Astrocyte (in vitro differentiated cells and primary cell): Measurements from ENCODE around the gene PTPRU. TPM values are rescaled to one million over a fixed set of nuclear protein-coding genes. Genes with fewer than 3 reads are reported as not detected.
"Not testable (repeated sequence)": the region's sequence is repeated elsewhere in the genome, so short reads cannot be mapped to it uniquely, and the experiment has no call there.

Experiments used
- DNase-seq: peaks from one replicate; pipeline ENCODE4 v3.0.0-alpha.2; 2010; ENCODE audit warnings: low read depth
- FAIRE-seq: peaks from 2 replicates; lab custom pipeline; 2011; peaks lifted over from hg19 to GRCh38; lab: Jason Lieb, UNC
- H2AFZ ChIP-seq: 2 replicates; pipeline ENCODE4 v1.6.0; 2012; ENCODE audit warnings: low read depth, low read length, inconsistent platforms
- H3K27ac ChIP-seq: 2 replicates; pipeline ENCODE4 v1.5.1; 2011; ENCODE audit warnings: low read depth, low read length, inconsistent platforms
- H3K27me3 ChIP-seq: 2 replicates; pipeline ENCODE4 v1.6.0; 2011; ENCODE audit warnings: low read length, inconsistent platforms; ENCODE audit not compliant: insufficient read depth
- H3K36me3 ChIP-seq: 2 replicates; pipeline ENCODE4 v1.5.1; 2011; ENCODE audit warnings: low read length, inconsistent platforms; ENCODE audit not compliant: insufficient read depth
- H3K4me1 ChIP-seq: 2 replicates; pipeline ENCODE4 v1.5.1; 2011; ENCODE audit warnings: low read length, inconsistent platforms; ENCODE audit not compliant: insufficient read depth
- H3K4me2 ChIP-seq: 2 replicates; pipeline ENCODE4 v1.6.0; 2012; ENCODE audit warnings: low read length, inconsistent platforms
- H3K4me3 ChIP-seq: 2 replicates; pipeline ENCODE4 v1.5.1; 2011; ENCODE audit warnings: low read depth, mild to moderate bottlenecking, low read length, inconsistent platforms; ENCODE audit not compliant: insufficient read depth
- H3K79me2 ChIP-seq: 2 replicates; pipeline ENCODE4 v1.6.0; 2012; ENCODE audit warnings: mild to moderate bottlenecking, low read length, inconsistent platforms; ENCODE audit not compliant: insufficient read depth
- H3K9ac ChIP-seq: 2 replicates; pipeline ENCODE4 v1.6.0; 2012; ENCODE audit warnings: mild to moderate bottlenecking, low read length, inconsistent platforms
- H3K9me3 ChIP-seq: 2 replicates; pipeline ENCODE4 v1.5.1; 2012; ENCODE audit warnings: low read depth, mild to moderate bottlenecking, low read length, inconsistent platforms; ENCODE audit not compliant: insufficient read depth
- H4K20me1 ChIP-seq: 2 replicates; pipeline ENCODE4 v1.6.0; 2012; ENCODE audit warnings: low read length, inconsistent platforms; ENCODE audit not compliant: insufficient read depth
- H3K27ac Mint-ChIP-seq: one replicate; pipeline ENCODE4 v1.8.0; 2021; ENCODE audit warnings: mild to moderate bottlenecking, mixed read lengths; ENCODE audit not compliant: unreplicated experiment
- H3K27me3 Mint-ChIP-seq: one replicate; pipeline ENCODE4 v1.8.0; 2021; ENCODE audit warnings: low read depth, mixed read lengths; ENCODE audit not compliant: unreplicated experiment
- H3K36me3 Mint-ChIP-seq: one replicate; pipeline ENCODE4 v1.8.0; 2021; ENCODE audit warnings: low read depth, mixed read lengths; ENCODE audit not compliant: unreplicated experiment
- H3K4me1 Mint-ChIP-seq: one replicate; pipeline ENCODE4 v1.8.0; 2021; ENCODE audit warnings: low read depth, mixed read lengths; ENCODE audit not compliant: unreplicated experiment
- H3K4me3 Mint-ChIP-seq: one replicate; pipeline ENCODE4 v1.8.0; 2021; ENCODE audit warnings: mild to moderate bottlenecking, moderate library complexity, mixed read lengths; ENCODE audit not compliant: unreplicated experiment
- H3K9me3 Mint-ChIP-seq: one replicate; pipeline ENCODE4 v1.8.0; 2021; ENCODE audit warnings: mild to moderate bottlenecking, mixed read lengths; ENCODE audit not compliant: unreplicated experiment
- CTCF ChIP-seq: IDR thresholded peaks from 2 replicates; pipeline ENCODE4 v1.5.1; 2011; ENCODE audit warnings: low read depth, mild to moderate bottlenecking, inconsistent platforms, low read length, moderate library complexity; ENCODE audit not compliant: insufficient read depth
- EZH2 ChIP-seq: IDR thresholded peaks from 2 replicates; pipeline ENCODE4 v1.6.1; 2012; ENCODE audit warnings: mild to moderate bottlenecking, low read length, inconsistent platforms; ENCODE audit not compliant: insufficient read depth
- total RNA-seq: library from RNA; stranded (reverse); gene quantifications from 2 replicates; pipeline ENCODE4 v1.2.1, GENCODE V29; 2021

PTPRU gene
- total RNA-seq, 1 donor from 2014 or later = 36.6 TPM

GRCh38 chr1:29297450-29297849 is 61.1 kb downstream of the PTPRU start:
- Mint-ChIP-seq H3K4me1 (no peaks in the 10 kb centered on the region), H3K36me3 (peaks cover 13% of the 10 kb centered on the region), H3K27me3 (no peaks in the 10 kb centered on the region), H3K27ac (no peak overlapping the region), H3K4me3 (no peak overlapping the region), H3K9me3 (peaks cover 3% of the 10 kb centered on the region)
- no peak overlapping the region for H2AFZ ChIP-seq
- H4K20me1 ChIP-seq = no peaks in the 10 kb centered on the region
- TF ChIP-seq EZH2 = no peak
- TF ChIP-seq CTCF = no peak
- H3K27me3 ChIP-seq = no peaks in the 10 kb centered on the region
- peaks cover 8% of the 10 kb centered on the region for H3K36me3 ChIP-seq
- H3K9ac ChIP-seq = no peak overlapping the region
- no peaks in the 10 kb centered on the region for H3K9me3 ChIP-seq
- H3K4me2 ChIP-seq = no peak overlapping the region
- no peak overlapping the region for H3K27ac ChIP-seq
- H3K4me3 ChIP-seq = no peak overlapping the region
- no peaks in the 10 kb centered on the region for H3K4me1 ChIP-seq
- FAIRE-seq (no peak), DNase-seq (peak; percentile 2)
- no peaks in the 10 kb centered on the region for H3K79me2 ChIP-seq

DNA sequence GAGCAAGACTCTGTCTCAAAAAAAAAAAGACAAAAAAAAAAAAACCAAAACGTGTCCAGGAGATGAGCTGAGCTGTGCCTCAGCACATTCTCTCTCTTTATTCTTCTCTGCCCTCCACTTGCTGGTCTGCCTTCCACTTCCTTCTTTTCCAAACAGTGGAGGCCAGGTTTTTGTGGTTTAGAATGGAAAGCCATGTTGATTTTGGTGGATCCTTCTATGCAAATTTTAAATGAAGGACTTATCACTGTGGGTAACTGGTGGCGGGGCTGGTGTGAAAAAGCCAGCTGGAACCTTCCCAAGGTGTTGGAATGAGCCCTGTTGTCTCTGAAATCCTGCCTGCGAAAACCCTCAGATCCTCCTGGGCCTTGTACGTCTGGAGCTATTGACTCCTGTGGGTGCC is 61.9 kb downstream of the PTPRU start:
- peaks cover 11% of the 10 kb centered on the region for H3K36me3 Mint-ChIP-seq
- no peak overlapping the region for H3K27ac ChIP-seq
- peaks cover 8% of the 10 kb centered on the region for H3K36me3 ChIP-seq
- H3K27me3 ChIP-seq = no peaks in the 10 kb centered on the region
- H3K4me3 ChIP-seq = no peak overlapping the region
- H3K4me1 Mint-ChIP-seq = no peaks in the 10 kb centered on the region
- H3K9me3 ChIP-seq = no peaks in the 10 kb centered on the region
- H2AFZ ChIP-seq = no peak overlapping the region
- peak; percentile 4 for DNase-seq
- no peaks in the 10 kb centered on the region for H3K79me2 ChIP-seq
- no peaks in the 10 kb centered on the region for H3K27me3 Mint-ChIP-seq
- no peak overlapping the region for H3K4me2 ChIP-seq
- H3K27ac Mint-ChIP-seq = no peak overlapping the region
- FAIRE-seq = no peak
- TF ChIP-seq EZH2 (no peak), CTCF (no peak)
- no peak overlapping the region for H3K9ac ChIP-seq
- H3K4me1 ChIP-seq = no peaks in the 10 kb centered on the region
- no peak overlapping the region for H3K4me3 Mint-ChIP-seq
- peaks cover 3% of the 10 kb centered on the region for H3K9me3 Mint-ChIP-seq
- no peaks in the 10 kb centered on the region for H4K20me1 ChIP-seq

GRCh38 chr1:29299446-29299845 is 63.1 kb downstream of the PTPRU start:
- no peak overlapping the region for H3K9ac ChIP-seq
- no peak overlapping the region for H3K4me2 ChIP-seq
- no peak overlapping the region for H2AFZ ChIP-seq
- H3K27ac Mint-ChIP-seq = no peak overlapping the region
- H3K9me3 Mint-ChIP-seq = peaks cover 3% of the 10 kb centered on the region
- no peaks in the 10 kb centered on the region for H3K4me1 Mint-ChIP-seq
- H3K27me3 ChIP-seq = no peaks in the 10 kb centered on the region
- H3K36me3 Mint-ChIP-seq = peaks cover 16% of the 10 kb centered on the region
- H4K20me1 ChIP-seq = no peaks in the 10 kb centered on the region
- TF ChIP-seq EZH2 (no peak), CTCF (no peak)
- H3K9me3 ChIP-seq = no peaks in the 10 kb centered on the region
- peaks cover 4% of the 10 kb centered on the region for H3K36me3 ChIP-seq
- no peak overlapping the region for H3K4me3 ChIP-seq
- no peaks in the 10 kb centered on the region for H3K27me3 Mint-ChIP-seq
- no peak overlapping the region for H3K4me3 Mint-ChIP-seq
- no peaks in the 10 kb centered on the region for H3K79me2 ChIP-seq
- H3K4me1 ChIP-seq = no peaks in the 10 kb centered on the region
- FAIRE-seq (no peak), DNase-seq (no peak)
- H3K27ac ChIP-seq = no peak overlapping the region

DNA sequence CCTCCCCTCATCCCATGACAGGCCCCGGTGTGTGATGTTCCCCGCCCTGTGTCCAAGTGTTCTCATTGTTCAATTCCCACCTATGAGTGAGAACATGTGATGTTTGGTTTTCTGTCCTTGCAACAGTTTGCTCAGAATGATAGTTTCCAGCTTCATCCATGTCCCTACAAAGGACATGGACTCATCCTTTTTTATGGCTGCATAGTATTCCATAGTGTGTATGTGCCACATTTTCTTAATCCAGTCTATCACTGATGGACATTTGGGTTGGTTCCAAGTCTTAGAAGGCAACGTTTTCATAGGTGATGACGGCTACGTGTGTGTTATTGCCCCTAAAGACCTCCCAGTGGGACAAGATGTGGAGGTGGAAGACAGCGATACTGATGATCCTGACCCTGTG is 65.4 kb downstream of the PTPRU start:
- not testable (repeated sequence) for H3K27ac ChIP-seq, H2AFZ ChIP-seq, H3K27me3 ChIP-seq, H3K4me2 ChIP-seq, DNase-seq, H3K79me2 ChIP-seq, H3K4me1 ChIP-seq, H3K4me3 Mint-ChIP-seq, H3K27me3 Mint-ChIP-seq, H3K4me3 ChIP-seq, H3K27ac Mint-ChIP-seq, H3K9me3 ChIP-seq, FAIRE-seq, H3K9ac ChIP-seq, H3K36me3 ChIP-seq, H3K9me3 Mint-ChIP-seq, H3K4me1 Mint-ChIP-seq, H4K20me1 ChIP-seq
- peaks cover 21% of the 10 kb centered on the region for H3K36me3 Mint-ChIP-seq
